NCI-H345 (cell line): ENCODE measurements around the gene CDHR3.

Experiments used
- DNase-seq: peaks from one replicate; lab custom pipeline; 2025; lab: John Stamatoyannopoulos, UW

The CDHR3 gene

GRCh38 chr7:106050746-106051117, 87.7 kb downstream of the CDHR3 start:
- no peak for DNase-seq

GRCh38 chr7:106052681-106053080, 89.6 kb downstream of the CDHR3 start:
- no peak for DNase-seq

- DNase-seq = no peak
These were observed 90.0 kb downstream of the CDHR3 start for GRCh38 chr7:106053109-106053508.

GRCh38 chr7:106054156-106054910, 91.3 kb downstream of the CDHR3 start:
- DNase-seq = no peak

- no peak for DNase-seq
These were observed 92.0 kb downstream of the CDHR3 start for GRCh38 chr7:106054971-106055532.

GRCh38 chr7:106056513-106057203, 93.6 kb downstream of the CDHR3 start:
- peak; percentile 68 for DNase-seq

GRCh38 chr7:106057204-106057961, 94.3 kb downstream of the CDHR3 start:
- no peak for DNase-seq

GRCh38 chr7:106057962-106058927, 95.2 kb downstream of the CDHR3 start:
- peak; percentile 76 for DNase-seq

- no peak for DNase-seq
These were observed 95.9 kb downstream of the CDHR3 start for GRCh38 chr7:106058928-106059324.

- no peak for DNase-seq
These were observed 96.5 kb downstream of the CDHR3 start for GRCh38 chr7:106059556-106059955.

- DNase-seq = no peak
These were observed 97.4 kb downstream of the CDHR3 start for GRCh38 chr7:106060394-106060920.

GRCh38 chr7:106061301-106061979, 98.4 kb downstream of the CDHR3 start:
- DNase-seq = no peak

- no peak for DNase-seq
These were observed 98.9 kb downstream of the CDHR3 start for GRCh38 chr7:106062006-106062405.

GRCh38 chr7:106062521-106062931, 99.5 kb downstream of the CDHR3 start:
- peak; percentile 12 for DNase-seq

- peak; percentile 38 for DNase-seq
These were observed 100.0 kb downstream of the CDHR3 start for GRCh38 chr7:106063024-106063423.

- DNase-seq = no peak
These were observed 100.6 kb downstream of the CDHR3 start for GRCh38 chr7:106063692-106064091.

- peak; percentile 77 for DNase-seq
These were observed 101.3 kb downstream of the CDHR3 start for GRCh38 chr7:106064316-106064715.

- DNase-seq = peak; percentile 55
These were observed 101.9 kb downstream of the CDHR3 start for GRCh38 chr7:106064771-106065574.
